Fibroblast of skin of left biceps (primary cell): ENCODE results near the gene CCSER1.
"Not testable (repeated sequence)": the region's sequence is repeated elsewhere in the genome, so short reads cannot be mapped to it uniquely, and the experiment has no call there.

ENCODE experiments used
- DNase-seq, 2 experiments: peaks; one replicate each; pipeline ENCODE4 v3.0.0-alpha.2; 2013; ENCODE audit warnings: low read depth in 2 of 2

Gene CCSER1

DNA sequence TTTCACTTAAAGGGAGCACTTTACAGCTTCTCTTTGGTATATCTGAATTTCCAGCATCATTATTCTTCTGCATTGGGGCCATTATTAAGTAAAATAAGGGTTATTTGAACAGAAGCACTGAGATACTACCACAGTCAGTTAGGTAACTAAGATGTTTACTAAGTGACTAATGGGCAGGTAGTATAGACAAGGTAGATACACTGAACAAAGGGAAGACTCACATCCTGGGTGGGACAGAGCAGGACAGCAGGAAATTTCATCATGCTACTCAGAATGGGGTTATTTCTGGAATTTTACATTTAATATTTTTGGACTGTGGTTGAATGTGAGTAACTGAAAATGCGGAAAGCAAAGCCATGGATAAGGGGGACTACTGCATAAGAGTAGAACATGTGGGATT lies 316.0 kb downstream of the CCSER1 start:
- DNase-seq, result no peak

DNA sequence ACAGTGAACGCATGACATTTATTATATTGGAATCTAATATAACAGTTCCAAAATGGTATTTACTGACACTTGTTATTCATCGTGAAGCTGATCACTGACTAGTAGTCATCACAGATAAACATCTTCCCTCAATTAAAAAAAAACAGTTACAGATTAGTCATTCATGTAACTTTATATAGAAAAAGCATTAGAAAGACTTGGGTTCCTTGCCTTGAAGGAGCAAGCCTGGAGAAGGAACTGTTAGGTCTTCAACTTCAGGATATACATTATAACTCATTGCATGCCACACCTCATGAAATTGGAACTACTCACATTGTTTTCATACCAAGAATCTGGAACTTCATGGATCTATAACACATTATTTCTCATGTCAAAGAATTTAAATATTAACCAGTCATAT lies 317.7 kb downstream of the CCSER1 start:
- DNase-seq, result no peak

DNA sequence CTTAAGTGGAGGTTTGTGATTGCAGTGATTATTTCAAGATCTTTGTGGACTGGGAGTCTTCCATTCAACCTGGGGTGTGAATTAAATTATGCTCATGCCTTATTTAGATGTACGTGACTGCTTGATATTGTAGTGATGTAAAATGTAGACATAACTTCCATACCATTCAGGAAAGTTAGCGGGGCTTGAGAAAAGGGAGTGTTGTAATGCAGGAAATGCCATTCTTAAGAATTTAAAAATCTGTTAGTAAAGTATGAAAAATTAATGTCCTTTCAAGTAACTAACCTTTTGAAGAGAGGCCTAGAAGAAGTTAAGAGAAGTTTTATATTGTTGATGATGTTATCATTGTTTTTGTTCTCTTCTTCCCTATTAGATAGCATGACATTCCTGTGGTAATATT lies 318.2 kb downstream of the CCSER1 start:
- DNase-seq, result peak in 1 of 2 experiments; percentile 0

DNA sequence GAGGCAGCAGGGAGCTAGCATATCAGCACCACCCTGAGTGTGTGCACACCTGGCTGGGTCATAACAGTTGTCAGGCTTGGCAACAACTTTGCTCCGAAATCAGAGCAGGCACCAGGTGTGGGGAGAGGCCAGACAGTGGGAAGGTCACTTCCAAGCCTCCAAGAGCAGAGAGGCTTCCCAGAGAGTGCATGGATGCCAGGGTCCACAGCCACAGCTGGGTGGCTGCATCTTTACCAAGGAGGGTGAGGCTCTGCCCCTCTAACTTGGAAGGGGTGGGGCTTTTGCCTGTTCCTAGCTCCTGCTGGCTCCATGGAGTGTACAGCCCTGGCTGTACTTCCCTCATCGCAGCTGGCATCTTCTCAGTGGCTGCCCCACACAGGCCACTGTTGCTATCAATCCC lies 322.4 kb downstream of the CCSER1 start:
- no peak for DNase-seq

DNA sequence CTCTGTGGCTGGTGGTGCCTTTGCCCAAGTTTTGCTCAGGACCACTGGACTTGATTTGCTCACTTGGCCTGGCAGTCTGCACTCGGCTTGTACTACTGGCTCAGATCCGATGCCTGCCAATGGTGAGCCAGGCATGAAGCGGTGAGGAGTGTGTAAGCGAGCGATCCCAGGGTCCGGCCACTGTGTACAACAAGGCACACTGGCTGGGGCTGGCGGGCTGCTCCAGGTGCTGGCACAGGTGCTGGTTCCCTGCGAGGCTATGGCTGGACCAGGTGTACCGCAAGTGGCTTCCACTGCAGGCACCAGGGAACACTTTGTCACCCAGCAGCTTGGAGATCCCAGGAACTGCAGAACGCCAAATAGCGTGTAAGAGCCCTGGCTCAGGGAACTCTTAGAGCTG lies 329.7 kb downstream of the CCSER1 start:
- DNase-seq, result no peak

DNA sequence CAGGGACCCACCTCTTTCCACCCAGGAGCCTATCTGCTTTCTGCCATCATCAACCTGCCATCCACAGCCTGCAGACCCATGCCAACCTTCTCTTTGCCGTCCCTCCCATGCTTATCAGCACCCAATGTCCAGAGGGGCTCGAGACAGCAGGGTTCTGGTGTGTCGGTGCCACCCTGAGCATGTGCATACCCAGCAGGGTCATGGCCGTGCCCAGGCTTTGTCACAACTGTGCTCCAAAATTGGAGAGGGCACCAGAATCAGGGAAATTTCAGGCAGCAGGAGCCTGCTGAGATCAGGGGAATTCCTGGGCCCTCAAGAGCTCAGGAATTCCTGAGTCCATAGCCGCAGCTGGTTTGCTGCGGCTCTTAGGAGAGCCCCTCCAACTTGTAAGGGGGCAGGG lies 330.6 kb downstream of the CCSER1 start:
- DNase-seq, result no peak

DNA sequence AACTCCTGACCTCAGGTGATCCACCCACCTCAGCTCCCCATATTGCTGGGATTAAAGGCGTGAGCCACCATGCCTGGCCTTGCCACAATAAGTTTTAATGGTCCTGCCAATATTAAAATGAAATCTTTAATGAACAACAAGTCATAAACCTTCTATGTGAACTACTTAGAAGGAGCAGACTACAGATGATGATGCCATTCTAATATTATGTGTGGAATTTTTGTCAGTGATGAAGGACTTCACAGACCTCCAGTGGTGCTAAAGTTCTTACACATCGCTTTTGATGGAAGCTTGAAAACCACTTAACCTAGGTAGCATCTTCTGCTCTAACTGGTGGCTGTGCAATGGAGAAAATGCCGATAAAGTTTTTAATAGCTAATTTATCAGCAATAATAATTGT lies 331.4 kb downstream of the CCSER1 start:
- no peak for DNase-seq

DNA sequence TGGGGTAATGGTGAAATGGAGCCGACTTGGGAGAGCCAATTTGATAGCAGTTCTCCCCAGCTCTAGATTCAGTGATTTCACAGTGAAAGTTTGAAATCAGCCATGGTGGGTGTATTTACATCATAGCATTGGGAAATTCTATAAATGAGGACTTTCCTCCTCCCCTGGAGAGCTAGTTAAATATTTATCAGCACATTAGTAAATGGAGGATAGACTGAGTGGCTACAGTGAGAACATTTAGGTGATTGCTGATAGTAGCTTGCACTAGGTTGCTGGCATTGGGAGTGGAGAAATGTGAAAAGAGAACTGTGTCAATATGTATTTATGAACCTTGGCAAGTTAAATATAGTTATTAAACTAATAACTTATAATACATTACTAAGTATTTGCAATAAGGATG lies 347.3 kb downstream of the CCSER1 start:
- DNase-seq, result no peak

DNA sequence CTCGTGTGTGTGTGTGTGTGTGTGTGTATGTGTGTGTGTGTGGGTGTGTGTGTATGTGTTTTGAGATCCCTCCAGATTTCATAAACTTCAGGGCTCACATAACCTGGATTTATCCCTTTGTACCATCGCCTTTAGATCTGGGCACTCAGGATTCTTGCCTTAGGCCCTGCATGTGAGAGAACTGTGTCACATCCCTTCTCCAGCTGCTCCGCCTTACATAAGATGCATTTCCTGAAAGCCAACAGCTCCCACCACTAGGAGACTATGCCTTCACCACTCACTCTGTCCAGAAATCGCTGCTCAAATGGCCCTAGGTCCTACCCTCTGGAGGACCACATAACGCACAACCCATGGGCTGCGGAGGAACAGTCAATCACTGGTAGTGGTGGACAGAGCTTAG lies 348.8 kb downstream of the CCSER1 start:
- DNase-seq, result no peak

DNA sequence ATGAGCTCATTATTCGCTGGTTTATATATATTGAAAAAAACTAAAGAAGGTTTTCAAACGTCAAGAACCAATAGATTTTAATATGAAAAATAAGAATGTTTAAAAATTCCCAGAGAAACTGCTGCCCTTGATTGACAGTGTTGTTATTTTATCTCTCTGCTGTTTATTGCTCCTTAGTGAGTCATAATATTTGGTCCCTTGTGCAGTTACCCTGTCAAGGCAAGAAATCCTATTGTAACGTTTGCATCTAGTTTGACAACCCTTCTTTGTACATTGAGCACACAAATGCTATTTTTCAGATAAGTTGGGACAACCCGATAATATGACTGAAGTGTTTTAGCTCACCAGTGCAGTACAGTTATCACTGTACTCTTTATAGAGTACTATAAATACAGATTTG lies 349.4 kb downstream of the CCSER1 start:
- DNase-seq, result no peak

DNA sequence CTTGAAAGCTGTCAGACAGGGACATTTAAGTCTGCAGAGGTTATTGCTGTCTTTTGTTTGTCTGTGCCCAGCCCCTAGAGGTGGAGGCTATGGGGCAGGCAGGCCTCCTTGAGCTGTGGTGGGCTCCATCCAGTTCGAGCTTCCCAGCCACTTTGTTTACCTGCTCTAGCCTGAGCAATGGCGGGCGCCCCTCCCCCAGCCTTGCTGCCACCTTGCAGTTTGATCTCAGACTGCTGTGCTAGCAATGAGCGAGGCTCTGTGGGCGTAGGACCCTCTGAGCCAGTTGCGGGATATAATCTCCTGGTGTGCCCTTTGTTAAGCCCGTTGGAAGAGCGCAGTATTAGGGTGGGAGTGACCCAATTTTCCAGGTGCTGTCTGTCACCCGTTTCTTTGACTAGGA lies 357.7 kb downstream of the CCSER1 start:
- DNase-seq, result not testable (repeated sequence)

DNA sequence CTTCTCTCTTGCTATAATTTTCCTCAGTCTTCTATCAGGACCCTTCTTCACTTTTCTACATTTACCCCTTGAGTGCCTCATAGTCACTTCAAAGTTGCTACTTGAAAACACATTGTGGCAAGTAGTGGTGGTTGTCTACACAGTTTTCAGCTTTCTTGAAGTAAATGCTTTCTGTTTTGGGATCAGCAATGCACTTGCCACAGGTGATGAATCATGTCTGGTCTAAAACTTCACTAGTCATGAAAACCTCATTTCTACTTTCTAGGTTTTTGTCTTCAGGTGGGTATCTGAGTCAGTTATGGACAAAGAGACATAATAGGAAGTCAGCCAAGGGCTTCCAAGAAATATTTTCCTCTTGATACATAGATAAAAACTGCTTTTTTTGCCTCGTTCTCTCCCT lies 359.2 kb downstream of the CCSER1 start:
- no peak for DNase-seq

DNA sequence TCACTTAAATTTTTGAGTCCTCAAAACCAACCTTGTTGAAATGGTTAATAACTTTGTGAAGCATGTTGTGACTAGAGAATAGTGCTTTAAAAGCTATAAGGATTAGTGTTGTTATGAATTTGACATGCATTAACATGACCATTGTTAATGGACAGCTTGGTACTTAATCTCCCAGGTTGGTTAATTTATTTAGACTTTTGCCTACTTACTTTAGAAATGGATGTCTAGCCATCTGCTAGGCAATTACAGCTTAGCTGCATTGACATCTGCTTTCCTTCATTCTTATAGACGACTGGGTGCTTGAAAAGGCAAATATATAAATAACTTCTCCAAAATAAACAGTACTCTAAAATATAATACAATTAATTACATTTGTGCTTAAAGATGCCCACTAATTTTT lies 368.0 kb downstream of the CCSER1 start:
- DNase-seq, result no peak

DNA sequence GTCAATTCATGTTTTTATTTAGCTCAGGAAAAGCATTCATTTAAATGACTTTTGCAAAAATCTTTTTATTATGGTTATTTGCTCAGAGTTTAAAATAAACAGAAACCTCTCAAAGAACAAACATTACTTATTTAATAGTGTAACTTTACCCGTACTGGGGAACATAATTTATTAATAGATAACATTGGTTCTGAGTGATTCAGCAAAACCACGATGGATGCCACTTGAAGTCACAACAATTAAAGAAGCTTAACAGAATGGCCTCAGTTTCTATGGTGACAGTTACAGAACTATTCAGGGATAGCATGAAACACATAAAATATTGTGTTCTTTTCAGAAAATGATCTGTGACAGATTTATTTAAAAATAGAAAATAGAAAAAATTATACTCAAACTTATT lies 368.7 kb downstream of the CCSER1 start:
- no peak for DNase-seq

DNA sequence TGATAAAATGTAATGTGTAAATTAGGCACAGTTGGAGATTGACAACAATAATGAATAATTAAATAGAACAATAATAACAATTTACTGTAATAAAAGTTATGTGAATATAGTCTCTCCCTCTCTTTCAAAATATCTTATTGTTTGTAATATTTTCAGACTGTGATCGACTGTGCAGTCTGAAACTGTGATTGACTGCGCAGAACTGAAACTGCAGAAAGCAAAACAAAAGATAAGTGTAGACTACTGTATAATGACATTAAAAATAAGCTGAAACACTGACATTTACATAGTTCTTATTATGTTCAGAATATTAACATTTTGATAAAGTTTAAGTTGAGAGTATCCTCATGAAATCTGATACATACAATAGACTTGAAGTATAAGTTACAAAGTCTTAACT lies 371.0 kb downstream of the CCSER1 start:
- DNase-seq, result no peak

DNA sequence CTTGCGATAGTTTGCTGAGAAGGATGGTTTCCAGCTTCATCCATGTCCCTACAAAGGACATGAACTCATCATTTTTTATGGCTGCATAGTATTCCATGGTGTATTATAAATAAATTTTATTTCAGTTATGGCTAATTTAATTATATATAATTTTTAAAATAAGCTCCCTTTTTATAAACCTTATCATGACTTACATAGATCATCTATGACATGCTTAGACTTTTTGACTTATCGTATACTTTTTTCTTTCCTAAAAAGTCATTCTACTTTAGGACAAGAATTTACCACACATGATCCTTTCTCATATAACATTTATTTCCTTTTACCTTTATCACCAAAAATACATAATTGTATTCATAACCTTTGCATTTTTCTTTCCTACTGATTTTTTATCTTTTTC lies 376.5 kb downstream of the CCSER1 start:
- DNase-seq, result no peak

DNA sequence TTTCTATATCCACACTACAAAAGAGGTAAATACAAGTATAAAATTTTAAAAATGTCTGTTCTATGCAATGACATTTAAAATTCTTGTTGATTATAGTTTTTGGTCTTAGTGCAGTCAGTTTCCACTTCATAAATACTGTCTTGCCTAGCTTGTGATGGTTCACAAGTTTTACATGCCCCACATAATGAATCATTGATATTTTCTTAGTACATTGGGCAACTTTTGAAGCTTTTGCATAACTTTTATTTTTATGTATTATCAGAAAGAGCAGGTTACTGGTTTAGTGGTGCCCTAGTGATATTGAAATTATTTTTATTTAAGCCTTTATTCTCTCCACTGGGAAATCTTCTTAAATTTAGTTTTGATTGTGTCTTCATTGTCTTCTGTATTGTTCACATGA lies 388.0 kb downstream of the CCSER1 start:
- no peak for DNase-seq

DNA sequence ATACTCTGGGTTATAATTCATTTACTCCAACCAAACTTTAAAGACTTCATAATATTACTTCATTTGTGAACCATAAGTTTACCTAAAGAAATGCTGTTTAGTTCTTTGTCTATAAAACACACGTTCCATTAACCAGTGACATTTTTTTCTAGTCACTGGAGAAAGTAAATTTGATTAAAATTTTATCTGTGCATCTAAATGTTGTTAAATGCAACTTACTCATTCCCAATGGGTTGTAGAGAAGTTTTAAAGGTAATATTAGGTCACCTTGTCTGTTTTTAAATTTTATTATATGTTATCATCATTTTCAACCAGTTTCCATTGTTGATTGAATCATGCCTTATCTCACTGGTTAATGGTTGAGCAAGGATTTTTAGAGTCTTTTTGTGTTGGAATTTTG lies 401.4 kb downstream of the CCSER1 start:
- DNase-seq, result no peak

DNA sequence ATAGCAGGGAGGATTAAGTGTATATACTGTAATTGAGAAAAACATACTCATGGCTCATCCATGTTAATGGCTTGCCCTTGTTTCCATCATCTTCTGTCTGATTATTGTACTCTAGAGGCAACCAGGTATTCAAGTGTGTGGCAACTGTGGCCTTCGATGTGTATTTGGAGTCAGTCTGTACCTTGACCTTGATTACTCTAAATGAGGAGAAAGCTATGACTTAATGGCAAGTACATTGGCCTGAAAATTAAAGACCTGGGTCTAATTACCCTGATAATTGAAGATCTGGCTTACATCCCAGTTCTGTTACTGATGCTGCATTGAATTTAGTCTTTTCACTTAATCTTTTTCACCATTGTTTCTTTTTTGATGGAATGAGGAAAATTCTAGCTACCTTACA lies 409.2 kb downstream of the CCSER1 start:
- no peak for DNase-seq

DNA sequence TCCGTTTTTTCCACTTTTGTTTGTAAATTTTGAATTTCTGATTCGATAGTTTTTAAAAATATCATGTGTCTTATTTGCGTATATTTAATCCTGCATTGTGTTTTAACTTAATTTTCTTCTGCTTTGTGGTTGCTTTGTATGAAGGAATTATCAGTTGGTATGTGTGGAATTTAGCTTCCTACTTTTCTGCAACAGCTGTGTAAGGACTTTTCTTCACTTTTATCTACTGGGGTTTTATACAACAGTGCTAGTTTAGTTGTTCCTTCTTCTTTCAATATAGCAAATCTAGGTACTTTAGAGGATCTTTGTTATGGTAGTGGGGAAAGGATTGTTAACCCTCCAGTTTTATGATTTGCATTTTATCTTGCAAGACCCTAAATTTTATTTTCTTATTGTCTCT lies 410.3 kb downstream of the CCSER1 start:
- DNase-seq, result no peak

DNA sequence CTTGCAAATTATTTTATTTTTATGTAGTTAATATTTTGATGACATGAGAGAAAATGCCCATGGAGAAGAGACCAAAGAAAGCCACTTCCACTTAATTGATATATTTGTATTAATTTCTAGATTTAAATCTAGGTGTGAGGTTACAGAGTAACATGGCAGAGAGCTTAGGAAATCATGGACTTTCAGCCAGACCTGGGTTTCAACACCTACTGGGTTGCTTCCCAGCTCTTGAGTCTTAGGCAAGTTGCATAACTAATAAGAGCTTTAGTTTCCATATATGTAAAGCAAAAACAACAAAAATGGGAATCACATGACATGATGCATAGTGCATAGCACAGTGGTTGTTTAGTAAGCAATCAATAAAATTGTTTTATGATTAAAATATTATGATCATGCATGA lies 413.3 kb downstream of the CCSER1 start:
- DNase-seq, result no peak

DNA sequence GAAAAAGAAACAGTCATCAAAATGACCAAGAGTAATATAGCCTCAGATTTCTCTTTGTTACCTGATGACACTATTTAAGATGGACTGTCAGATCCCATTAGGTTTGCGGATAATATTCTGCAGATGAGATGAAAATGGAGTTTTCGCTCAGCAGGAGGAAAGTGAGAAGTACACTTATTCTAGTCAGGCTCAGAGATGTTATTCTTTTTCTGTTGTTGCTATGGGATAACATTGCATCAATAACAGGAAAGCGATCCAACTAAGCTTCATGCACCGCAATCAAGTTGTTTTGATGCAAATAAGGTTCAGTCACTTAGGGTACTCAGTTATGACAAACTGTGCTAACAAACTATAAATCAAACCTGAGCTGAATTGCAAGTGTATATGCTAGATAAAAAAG lies 415.0 kb downstream of the CCSER1 start:
- no peak for DNase-seq

DNA sequence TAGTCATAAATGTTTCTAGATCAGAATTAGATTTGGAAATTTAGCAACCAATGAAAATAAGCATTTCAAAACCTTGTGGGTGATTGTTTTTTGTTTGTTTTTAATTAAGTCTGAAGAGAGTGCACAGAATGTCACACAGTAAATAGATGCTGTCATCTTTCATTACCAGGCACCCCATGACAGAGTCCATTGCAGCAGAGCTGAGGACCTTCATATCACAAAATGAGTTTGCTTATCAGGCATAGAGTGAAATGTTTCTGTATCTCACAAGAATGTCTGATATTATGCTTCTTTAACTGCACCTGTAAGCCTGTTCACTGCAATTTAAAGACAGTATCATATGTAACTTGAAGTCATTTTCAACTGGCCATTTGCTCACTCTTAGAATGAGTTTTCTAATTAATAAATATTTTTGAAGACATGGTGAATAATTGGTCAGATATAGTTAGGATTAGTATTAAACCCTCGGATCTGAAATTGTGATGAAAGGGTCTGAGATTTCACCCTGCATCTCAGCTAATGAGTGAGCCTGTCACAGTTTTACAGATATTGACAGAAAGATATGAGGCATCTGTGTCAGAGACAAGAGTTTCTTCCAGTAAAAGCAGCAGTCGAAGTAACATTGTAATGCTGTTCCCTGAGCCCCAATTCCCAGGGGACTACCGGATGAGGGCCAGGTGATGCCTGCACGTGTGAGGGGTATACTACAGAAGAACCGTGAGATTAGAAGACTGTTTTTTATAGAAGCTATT lies 416.4 kb downstream of the CCSER1 start:
- no peak for DNase-seq

DNA sequence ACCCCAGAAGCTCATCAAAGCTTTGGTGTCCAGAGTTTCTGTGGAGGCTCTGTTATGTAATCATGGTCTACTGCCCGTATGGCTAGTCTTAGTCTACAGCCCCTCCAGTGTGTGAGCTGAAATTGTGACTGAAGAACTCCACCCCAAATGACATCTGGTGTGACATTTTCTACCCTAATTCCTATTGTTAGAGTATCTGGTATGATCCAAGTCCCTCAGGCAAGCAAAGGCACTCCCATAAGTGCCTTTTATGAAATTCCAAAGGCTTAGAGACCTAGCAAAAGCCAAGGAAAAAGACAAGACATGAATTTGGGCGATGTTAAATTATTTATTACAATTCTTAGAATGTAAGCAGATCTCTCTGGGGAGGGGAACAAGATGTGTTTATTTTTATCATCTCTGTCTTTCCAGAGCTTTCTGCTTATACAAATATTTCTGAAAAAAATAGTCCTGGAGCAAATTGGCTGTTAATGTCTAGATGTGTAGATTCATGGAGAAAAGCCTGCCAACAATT lies 417.4 kb downstream of the CCSER1 start:
- no peak for DNase-seq
